Endometrium (tissue), 2 donors: ENCODE results near the gene PPP2R3A.
"Not testable (repeated sequence)": the region's sequence is repeated elsewhere in the genome, so short reads cannot be mapped to it uniquely, and the experiment has no call there.

ENCODE experiments used
- FAIRE-seq: peaks from 2 replicates; lab custom pipeline; 2012; peaks lifted over from hg19 to GRCh38; lab: Jason Lieb, UNC
- donor health status: control.
- donor health status: control.

The PPP2R3A gene

GRCh38 chr3:135965506-135966270 is at the start of gene PPP2R3A:
TSS of gene PPP2R3A (plus strand) at chr3:135965728. CDS start at chr3:136001499, 35,771 bp downstream.
- FAIRE-seq, result no peak

GRCh38 chr3:135916310-135916709 is 49.2 kb upstream of the PPP2R3A start:
- FAIRE-seq, result no peak

GRCh38 chr3:135917076-135917475 is 48.5 kb upstream of the PPP2R3A start:
- FAIRE-seq, result no peak

- no peak for FAIRE-seq
These were observed 47.5 kb upstream of the PPP2R3A start for GRCh38 chr3:135917927-135918597.

GRCh38 chr3:135918600-135918999 is 46.9 kb upstream of the PPP2R3A start:
- peak; percentile 83 for FAIRE-seq

- FAIRE-seq, result no peak
These were observed 45.3 kb upstream of the PPP2R3A start for GRCh38 chr3:135920275-135920674.

- FAIRE-seq, result no peak
These were observed 42.7 kb upstream of the PPP2R3A start for GRCh38 chr3:135922903-135923250.

GRCh38 chr3:135924506-135924905 is 41.0 kb upstream of the PPP2R3A start:
- no peak for FAIRE-seq

- no peak for FAIRE-seq
These were observed 38.9 kb upstream of the PPP2R3A start for GRCh38 chr3:135926664-135927063.

- no peak for FAIRE-seq
These were observed 38.4 kb upstream of the PPP2R3A start for GRCh38 chr3:135927155-135927554.

- peak; percentile 93 for FAIRE-seq
These were observed 35.9 kb upstream of the PPP2R3A start for GRCh38 chr3:135929670-135930069.

GRCh38 chr3:135930255-135930654 is 35.3 kb upstream of the PPP2R3A start:
- no peak for FAIRE-seq

- not testable (repeated sequence) for FAIRE-seq
These were observed 30.4 kb upstream of the PPP2R3A start for GRCh38 chr3:135935171-135935570.

- FAIRE-seq, result not testable (repeated sequence)
These were observed 27.8 kb upstream of the PPP2R3A start for GRCh38 chr3:135937766-135938165.

GRCh38 chr3:135944831-135945230 is 20.7 kb upstream of the PPP2R3A start:
- no peak for FAIRE-seq

GRCh38 chr3:135950941-135951340 is 14.6 kb upstream of the PPP2R3A start:
- FAIRE-seq, result no peak

GRCh38 chr3:135964160-135964955 is 1.2 kb upstream of the PPP2R3A start:
- no peak for FAIRE-seq

GRCh38 chr3:135965129-135965505 is 411 bp upstream of the PPP2R3A start:
- no peak for FAIRE-seq

GRCh38 chr3:135966271-135966961 is 888 bp downstream of the PPP2R3A start:
- no peak for FAIRE-seq

GRCh38 chr3:135966962-135967274 is 1.4 kb downstream of the PPP2R3A start:
- FAIRE-seq, result no peak

- FAIRE-seq, result no peak
These were observed 2.3 kb downstream of the PPP2R3A start for GRCh38 chr3:135967867-135968266.

- no peak for FAIRE-seq
These were observed 5.1 kb downstream of the PPP2R3A start for GRCh38 chr3:135970506-135971116.
